HepG2 (cell line): ENCODE measurements around the gene FXN. TPM values are rescaled to one million over a fixed set of nuclear protein-coding genes. Genes with fewer than 3 reads are reported as not detected.

Experiments used
- CENPT ChIP-seq: sonication (generic); formaldehyde crosslinking; IDR thresholded peaks from 2 replicates; pipeline ENCODE4 v1.8.0; 2022; ENCODE audit warnings: low read depth, mild to moderate bottlenecking, moderate library complexity, missing genetic modification reagents
- CSRNP1 ChIP-seq: sonication (generic); formaldehyde crosslinking; IDR thresholded peaks from 2 replicates; pipeline ENCODE4 v1.8.1; 2023; ENCODE audit warnings: mild to moderate bottlenecking, missing genetic modification reagents
- FOXP1 ChIP-seq, 2 experiments: fragments of 450-650 bp in 1 of 2; IDR thresholded peaks; 2 replicates each; pipeline ENCODE4 v1.6.1; 2017 to 2018; ENCODE audit warnings: antibody characterized with exemption in 1 of 2
- JDP2 ChIP-seq: sonication (generic); formaldehyde crosslinking; IDR thresholded peaks from 2 replicates; pipeline ENCODE4 v1.8.1; 2022; ENCODE audit warnings: missing genetic modification reagents, borderline replicate concordance
- KDM5A ChIP-seq: fragments of 200-600 bp; sonication (generic); IDR thresholded peaks from 2 replicates; pipeline ENCODE4 v1.7.0; 2018; ENCODE audit warnings: antibody characterized with exemption, mild to moderate bottlenecking, low read length, borderline replicate concordance
- MED1 ChIP-seq: sonication (generic); formaldehyde crosslinking; IDR thresholded peaks from 2 replicates; pipeline ENCODE4 v1.4.0; 2020; ENCODE audit warnings: missing genetic modification reagents
- MTF1 ChIP-seq: sonication (generic); formaldehyde crosslinking; IDR thresholded peaks from 2 replicates; pipeline ENCODE4 v1.5.0; 2020; ENCODE audit warnings: missing genetic modification reagents
- SMYD3 ChIP-seq: sonication (generic); formaldehyde crosslinking; IDR thresholded peaks from 2 replicates; pipeline ENCODE4 v1.8.1; 2023; ENCODE audit warnings: mild to moderate bottlenecking, missing genetic modification reagents
- SUZ12 ChIP-seq: fragments of 150-350 bp; IDR thresholded peaks from 2 replicates; pipeline ENCODE4 v1.6.1; 2014; ENCODE audit warnings: low read depth, low read length
- TSC22D2 ChIP-seq: sonication (generic); formaldehyde crosslinking; IDR thresholded peaks from 2 replicates; pipeline ENCODE4 v1.5.1; 2020; ENCODE audit warnings: missing genetic modification reagents, mild to moderate bottlenecking, borderline replicate concordance
- WIZ ChIP-seq: sonication (generic); formaldehyde crosslinking; IDR thresholded peaks from 2 replicates; pipeline ENCODE4 v1.5.1; 2020; ENCODE audit warnings: mild to moderate bottlenecking, missing genetic modification reagents
- ZNF512 ChIP-seq: sonication (generic); formaldehyde crosslinking; IDR thresholded peaks from 2 replicates; pipeline ENCODE4 v1.4.0; 2020; ENCODE audit warnings: mild to moderate bottlenecking, missing genetic modification reagents
- ZNF773 ChIP-seq: sonication (generic); formaldehyde crosslinking; IDR thresholded peaks from 2 replicates; pipeline ENCODE4 v1.4.0; 2020; ENCODE audit warnings: missing genetic modification reagents, borderline replicate concordance
- ZSCAN25 ChIP-seq: sonication (generic); formaldehyde crosslinking; IDR thresholded peaks from 2 replicates; pipeline ENCODE4 v1.8.0; 2022; ENCODE audit warnings: mild to moderate bottlenecking, missing genetic modification reagents
- polyA plus RNA-seq, 8 experiments: library from polyadenylated mRNA; depleted of rRNA in 3 of 8; stranded (reverse) in 7 of 8; unstranded in 1 of 8; fragments of >200 nt; fragmentation: Illumina TruSeq in 4 of 8; extraction: Trizol in 4 of 8; gene quantifications; 2 replicates each; pipeline versions ENCODE4 v1.2.1 to v1.2.3, GENCODE V29; 2011 to 2016; ENCODE audit warnings: low read depth in 4 of 8, missing spikeins in 1 of 8, mixed read lengths in 1 of 8; ENCODE audit not compliant: insufficient read depth in 1 of 8
- total RNA-seq, 5 experiments: library from RNA; depleted of rRNA; stranded (reverse); fragments of >200 nt; fragmentation: Illumina TruSeq; extraction: Trizol; gene quantifications; 2 replicates each; pipeline ENCODE4 v1.2.3, GENCODE V29; 2016; ENCODE audit warnings: low read depth in 1 of 5
- TF ChIP-seq, protein P1 (sequence below): sonication (generic); formaldehyde crosslinking; IDR thresholded peaks from 2 replicates; pipeline ENCODE4 v1.8.1; 2023; ENCODE audit warnings: missing genetic modification reagents, inconsistent platforms, borderline replicate concordance
- TF ChIP-seq, protein P2 (sequence below): sonication (generic); formaldehyde crosslinking; IDR thresholded peaks from 2 replicates; pipeline ENCODE4 v1.8.0; 2022; ENCODE audit warnings: mild to moderate bottlenecking, missing genetic modification reagents, moderate library complexity
- TF ChIP-seq, protein P3 (sequence below): sonication (generic); formaldehyde crosslinking; IDR thresholded peaks from 2 replicates; pipeline ENCODE4 v1.5.1; 2020; ENCODE audit warnings: mild to moderate bottlenecking, missing genetic modification reagents
- TF ChIP-seq, protein P4 (sequence below): sonication (generic); formaldehyde crosslinking; IDR thresholded peaks from 2 replicates; pipeline ENCODE4 v1.5.0; 2020; ENCODE audit warnings: missing genetic modification reagents

The FXN gene
- total and polyA plus RNA-seq, 2 of the 13 experiments (the other 11 are each of a cell fraction or from before 2014, with no cell fraction given), result 24.1 to 26.0 TPM

- TF ChIP-seq ZNF512 (CRISPR knock-in tag) (no peak), WIZ (no peak), CENPT (no peak), MTF1 (CRISPR knock-in tag) (no peak), JDP2 (CRISPR knock-in tag) (no peak), SMYD3 (CRISPR knock-in tag) (no peak), CSRNP1 (CRISPR knock-in tag) (no peak), SUZ12 (no peak), MED1 (CRISPR knock-in tag) (peak; percentile 78; the same call in 1 of the 2 replicates), KDM5A (no peak; the same call in 1 of the 2 replicates), ZNF773 (CRISPR knock-in tag) (no peak), ZSCAN25 (no peak), TSC22D2 (CRISPR knock-in tag) (no peak), FOXP1 (IDR thresholded peaks at IDR 0.05) (peak; percentile 81), FOXP1 (CRISPR knock-in tag; IDR thresholded peaks at IDR 0.05) (peak; percentile 74)
- TF ChIP-seq, protein P1, sequence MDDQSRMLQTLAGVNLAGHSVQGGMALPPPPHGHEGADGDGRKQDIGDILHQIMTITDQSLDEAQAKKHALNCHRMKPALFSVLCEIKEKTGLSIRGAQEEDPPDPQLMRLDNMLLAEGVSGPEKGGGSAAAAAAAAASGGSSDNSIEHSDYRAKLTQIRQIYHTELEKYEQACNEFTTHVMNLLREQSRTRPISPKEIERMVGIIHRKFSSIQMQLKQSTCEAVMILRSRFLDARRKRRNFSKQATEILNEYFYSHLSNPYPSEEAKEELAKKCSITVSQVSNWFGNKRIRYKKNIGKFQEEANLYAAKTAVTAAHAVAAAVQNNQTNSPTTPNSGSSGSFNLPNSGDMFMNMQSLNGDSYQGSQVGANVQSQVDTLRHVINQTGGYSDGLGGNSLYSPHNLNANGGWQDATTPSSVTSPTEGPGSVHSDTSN (CRISPR knock-in tag), result no peak
- TF ChIP-seq, protein P2, sequence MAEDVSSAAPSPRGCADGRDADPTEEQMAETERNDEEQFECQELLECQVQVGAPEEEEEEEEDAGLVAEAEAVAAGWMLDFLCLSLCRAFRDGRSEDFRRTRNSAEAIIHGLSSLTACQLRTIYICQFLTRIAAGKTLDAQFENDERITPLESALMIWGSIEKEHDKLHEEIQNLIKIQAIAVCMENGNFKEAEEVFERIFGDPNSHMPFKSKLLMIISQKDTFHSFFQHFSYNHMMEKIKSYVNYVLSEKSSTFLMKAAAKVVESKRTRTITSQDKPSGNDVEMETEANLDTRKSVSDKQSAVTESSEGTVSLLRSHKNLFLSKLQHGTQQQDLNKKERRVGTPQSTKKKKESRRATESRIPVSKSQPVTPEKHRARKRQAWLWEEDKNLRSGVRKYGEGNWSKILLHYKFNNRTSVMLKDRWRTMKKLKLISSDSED (CRISPR knock-in tag), result no peak
- TF ChIP-seq, protein P3, sequence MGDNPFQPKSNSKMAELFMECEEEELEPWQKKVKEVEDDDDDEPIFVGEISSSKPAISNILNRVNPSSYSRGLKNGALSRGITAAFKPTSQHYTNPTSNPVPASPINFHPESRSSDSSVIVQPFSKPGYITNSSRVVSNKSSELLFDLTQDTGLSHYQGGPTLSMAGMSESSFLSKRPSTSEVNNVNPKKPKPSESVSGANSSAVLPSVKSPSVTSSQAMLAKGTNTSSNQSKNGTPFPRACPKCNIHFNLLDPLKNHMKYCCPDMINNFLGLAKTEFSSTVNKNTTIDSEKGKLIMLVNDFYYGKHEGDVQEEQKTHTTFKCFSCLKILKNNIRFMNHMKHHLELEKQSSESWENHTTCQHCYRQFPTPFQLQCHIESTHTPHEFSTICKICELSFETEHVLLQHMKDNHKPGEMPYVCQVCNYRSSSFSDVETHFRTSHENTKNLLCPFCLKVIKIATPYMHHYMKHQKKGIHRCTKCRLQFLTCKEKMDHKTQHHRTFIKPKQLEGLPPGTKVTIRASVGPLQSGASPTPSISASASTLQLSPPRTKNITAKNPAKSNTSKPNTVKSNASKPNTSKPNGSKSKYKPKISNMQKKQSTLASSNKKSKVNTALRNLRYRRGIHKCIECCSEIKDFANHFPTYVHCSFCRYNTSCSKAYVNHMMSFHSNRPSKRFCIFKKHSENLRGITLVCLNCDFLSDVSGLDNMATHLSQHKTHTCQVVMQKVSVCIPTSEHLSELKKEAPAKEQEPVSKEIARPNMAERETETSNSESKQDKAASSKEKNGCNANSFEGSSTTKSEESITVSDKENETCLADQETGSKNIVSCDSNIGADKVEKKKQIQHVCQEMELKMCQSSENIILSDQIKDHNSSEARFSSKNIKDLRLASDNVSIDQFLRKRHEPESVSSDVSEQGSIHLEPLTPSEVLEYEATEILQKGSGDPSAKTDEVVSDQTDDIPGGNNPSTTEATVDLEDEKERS (CRISPR knock-in tag), result peak; percentile 49; the same call in 1 of the 2 replicates
- TF ChIP-seq, protein P4, sequence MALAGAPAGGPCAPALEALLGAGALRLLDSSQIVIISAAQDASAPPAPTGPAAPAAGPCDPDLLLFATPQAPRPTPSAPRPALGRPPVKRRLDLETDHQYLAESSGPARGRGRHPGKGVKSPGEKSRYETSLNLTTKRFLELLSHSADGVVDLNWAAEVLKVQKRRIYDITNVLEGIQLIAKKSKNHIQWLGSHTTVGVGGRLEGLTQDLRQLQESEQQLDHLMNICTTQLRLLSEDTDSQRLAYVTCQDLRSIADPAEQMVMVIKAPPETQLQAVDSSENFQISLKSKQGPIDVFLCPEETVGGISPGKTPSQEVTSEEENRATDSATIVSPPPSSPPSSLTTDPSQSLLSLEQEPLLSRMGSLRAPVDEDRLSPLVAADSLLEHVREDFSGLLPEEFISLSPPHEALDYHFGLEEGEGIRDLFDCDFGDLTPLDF (CRISPR knock-in tag), result no peak
Measured at GRCh38 chr9:69104830-69105527, 69.4 kb downstream of the FXN start (continued).
